HCT116 (cell line): Measurements from ENCODE around the gene TEAD1. TPM values are rescaled to one million over a fixed set of nuclear protein-coding genes. Genes with fewer than 3 reads are reported as not detected.

Experiments used
- ATAC-seq: fragments of 200-7000 bp; cut with Tn5 transposase; 2 replicates; pipeline ENCODE4 v1.9.1; 2020; ENCODE audit warnings: mild to moderate bottlenecking, moderate library complexity
- BruUV-seq: library from RNA; stranded (reverse); fragments of 400-500 nt; replicated peaks from 2 replicates; lab custom pipeline; 2021; lab: Mats Ljungman, UMichigan
- CTCF ChIA-PET: fragments of 300-600 bp; sonication (Branson Sonifier 250); formaldehyde crosslinking; loops from one replicate; lab custom pipeline; 2021; ENCODE audit warnings: antibody characterized with exemption; lab: Charles Lee
- POLR2A ChIA-PET: fragments of 300-600, 350-600 bp; sonication (Branson Sonifier 250); formaldehyde crosslinking; loops from one replicate; lab custom pipeline; 2021; ENCODE audit warnings: antibody characterized with exemption; lab: Charles Lee
- RAD21 ChIA-PET, 2 experiments: fragments of 300-600 bp; sonication (Branson Sonifier 250); formaldehyde crosslinking; loops; one replicate each; lab custom pipeline; 2023; ENCODE audit warnings: low total read pairs in 2 of 2; ENCODE audit not compliant: uncharacterized antibody in 2 of 2, unreplicated experiment in 2 of 2, low non-redundant PET in 1 of 2; lab: Charles Lee
- DNase-seq: peaks from one replicate; pipeline ENCODE4 v3.0.0-alpha.2; 2010; ENCODE audit warnings: low read depth, low spot score
- H2AFZ ChIP-seq: fragments of 200-600 bp; shearing (Covaris generic), sonication (generic); 2 replicates; pipeline ENCODE4 v1.6.1; 2017; ENCODE audit warnings: low read depth, mixed run types, mixed read lengths, antibody characterized with exemption, low read length; ENCODE audit not compliant: poor library complexity, severe bottlenecking
- H3K27ac ChIP-seq: 2 replicates; pipeline ENCODE4 v1.5.1; 2012; ENCODE audit warnings: low read depth, low read length
- H3K27me3 ChIP-seq: fragments of 200-600 bp; sonication (generic); 2 replicates; pipeline ENCODE4 v1.6.1; 2016; ENCODE audit warnings: mixed run types, low read length, mixed read lengths; ENCODE audit not compliant: insufficient read depth
- H3K36me3 ChIP-seq, 2 experiments: fragments of 200-500 bp in 1 of 2; fragments of 200-600 bp in 1 of 2; sonication (Bioruptor generic) in 1 of 2; sonication (generic) in 1 of 2; 2 replicates each; pipeline versions ENCODE4 v1.5.1 to v1.6.1; 2014 to 2016; ENCODE audit warnings: low read length in 2 of 2, inconsistent platforms in 1 of 2, mixed read lengths in 1 of 2, mixed run types in 1 of 2; ENCODE audit not compliant: insufficient read depth in 2 of 2, control insufficient read depth in 1 of 2
- H3K4me1 ChIP-seq, 2 experiments: fragments of 200-600 bp in 1 of 2; sonication (generic) in 1 of 2; 2 replicates each; pipeline versions ENCODE4 v1.5.1 to v1.6.1; 2012 to 2017; ENCODE audit warnings: low read length in 2 of 2, inconsistent platforms in 1 of 2, mild to moderate bottlenecking in 1 of 2, mixed read lengths in 1 of 2, mixed run types in 1 of 2, moderate library complexity in 1 of 2; ENCODE audit not compliant: insufficient read depth in 2 of 2, control insufficient read depth in 1 of 2
- H3K4me2 ChIP-seq: fragments of 200-600 bp; sonication (generic); 2 replicates; pipeline ENCODE4 v1.6.1; 2017; ENCODE audit warnings: mixed run types, low read length, mixed read lengths
- H3K4me3 ChIP-seq, 2 experiments: fragments of 200-600 bp in 1 of 2; sonication (generic) in 1 of 2; replicated peaks in 1 of 2; 2 replicates each; pipeline ENCODE4 v1.5.1; 2011 to 2016; ENCODE audit warnings: low read length in 2 of 2, control low read depth in 1 of 2, low read depth in 1 of 2, mild to moderate bottlenecking in 1 of 2, mixed read lengths in 1 of 2, mixed run types in 1 of 2
- H3K79me2 ChIP-seq: fragments of 200-600 bp; sonication (generic); 2 replicates; pipeline ENCODE4 v1.6.1; 2017; ENCODE audit warnings: mild to moderate bottlenecking, mixed run types, low read length, moderate library complexity, mixed read lengths; ENCODE audit not compliant: insufficient read depth
- H3K9ac ChIP-seq: fragments of 200-600 bp; sonication (generic); 2 replicates; pipeline ENCODE4 v1.6.1; 2016; ENCODE audit warnings: low read length, mixed read lengths
- H3K9me2 ChIP-seq: fragments of 200-600 bp; sonication (generic), shearing (Covaris generic); 2 replicates; pipeline ENCODE4 v1.6.1; 2017; ENCODE audit warnings: mixed run types, mild to moderate bottlenecking, moderate library complexity; ENCODE audit not compliant: insufficient read depth
- H3K9me3 ChIP-seq, 2 experiments: fragments of 200-500 bp in 1 of 2; fragments of 200-600 bp in 1 of 2; sonication (Bioruptor generic) in 1 of 2; sonication (generic) in 1 of 2; 2 replicates each; pipeline ENCODE4 v1.6.1; 2014 to 2017; ENCODE audit warnings: low read length in 2 of 2, mixed read lengths in 2 of 2, inconsistent platforms in 1 of 2, low read depth in 1 of 2, mild to moderate bottlenecking in 1 of 2, mixed run types in 1 of 2, moderate library complexity in 1 of 2; ENCODE audit not compliant: control insufficient read depth in 1 of 2, insufficient read depth in 1 of 2
- H4K20me1 ChIP-seq: fragments of 200-600 bp; sonication (generic), shearing (Covaris generic); 2 replicates; pipeline ENCODE4 v1.6.1; 2017; ENCODE audit warnings: mixed run types, mild to moderate bottlenecking, moderate library complexity; ENCODE audit not compliant: insufficient read depth
- CBX3 ChIP-seq: IDR thresholded peaks from 2 replicates; pipeline ENCODE4 v1.6.1; 2012; ENCODE audit warnings: low read depth
- POLR2A ChIP-seq: IDR thresholded peaks from 2 replicates; pipeline ENCODE4 v1.7.0; 2011; ENCODE audit warnings: borderline replicate concordance; ENCODE audit not compliant: insufficient read depth, insufficient read length; ENCODE audit errors: extremely low read depth
- intact Hi-C: fragments of 100-400 bp; cut with micrococcal nuclease; formaldehyde crosslinking; loops from 2 replicates; pipeline ENCODE4 v1.10.0; 2022
- total RNA-seq: library from RNA; stranded (reverse); gene quantifications from one replicate; pipeline ENCODE4 v1.2.1, GENCODE V29; 2021; ENCODE audit not compliant: unreplicated experiment
- TF ChIP-seq, protein P1 (sequence below): IDR thresholded peaks from 2 replicates; pipeline ENCODE4 v1.6.1; 2012

TEAD1 gene
- total RNA-seq, 1 experiment from 2014 or later, result 103 TPM

DNA sequence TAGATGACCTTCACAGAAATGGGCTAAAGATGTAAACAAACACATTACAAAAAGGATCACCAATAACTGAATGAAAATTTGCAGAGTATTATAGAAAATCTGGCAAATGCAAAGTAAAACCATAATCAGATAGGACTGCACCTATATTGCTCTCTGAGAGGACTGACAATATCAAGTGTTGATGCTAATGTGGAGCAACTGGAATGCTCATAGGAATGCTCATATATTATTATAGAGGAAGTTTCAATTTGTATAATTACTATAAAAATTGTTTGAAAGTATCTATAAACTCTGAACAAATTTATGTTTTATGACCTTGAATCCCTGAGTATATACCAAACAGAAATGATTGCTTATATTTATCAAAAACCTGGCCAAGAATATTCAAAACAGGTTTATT lies 18.4 kb upstream of the TEAD1 start:
- no TSS peak for BruUV-seq
- Histone ChIP-seq H3K4me1 (no peaks in the 10 kb centered on the region), H3K27me3 (no peaks in the 10 kb centered on the region), H3K27ac (no peak overlapping the region), H3K79me2 (no peaks in the 10 kb centered on the region), H3K9me2 (no peaks in the 10 kb centered on the region), H3K9me3 (peaks cover 0 to 9% of the 10 kb centered on the region in 2 experiments; a peak in 1 of 4 replicates), H3K9ac (no peak overlapping the region), H4K20me1 (no peaks in the 10 kb centered on the region), H3K4me2 (no peak overlapping the region), H3K36me3 (no peaks in the 10 kb centered on the region), H3K4me3 (no peak overlapping the region), H2AFZ (no peak overlapping the region)
- ChIA-PET CTCF (no interaction called here), RAD21 (no interaction called here), POLR2A (no interaction called here)
- TF ChIP-seq, protein P1, sequence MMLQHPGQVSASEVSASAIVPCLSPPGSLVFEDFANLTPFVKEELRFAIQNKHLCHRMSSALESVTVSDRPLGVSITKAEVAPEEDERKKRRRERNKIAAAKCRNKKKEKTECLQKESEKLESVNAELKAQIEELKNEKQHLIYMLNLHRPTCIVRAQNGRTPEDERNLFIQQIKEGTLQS, result no peak
- TF ChIP-seq CBX3, result peak; percentile 72; the same call in 1 of the 2 replicates
- intact Hi-C loops, result no loop called here
- DNase-seq (no peak), ATAC-seq (no peak)

DNA sequence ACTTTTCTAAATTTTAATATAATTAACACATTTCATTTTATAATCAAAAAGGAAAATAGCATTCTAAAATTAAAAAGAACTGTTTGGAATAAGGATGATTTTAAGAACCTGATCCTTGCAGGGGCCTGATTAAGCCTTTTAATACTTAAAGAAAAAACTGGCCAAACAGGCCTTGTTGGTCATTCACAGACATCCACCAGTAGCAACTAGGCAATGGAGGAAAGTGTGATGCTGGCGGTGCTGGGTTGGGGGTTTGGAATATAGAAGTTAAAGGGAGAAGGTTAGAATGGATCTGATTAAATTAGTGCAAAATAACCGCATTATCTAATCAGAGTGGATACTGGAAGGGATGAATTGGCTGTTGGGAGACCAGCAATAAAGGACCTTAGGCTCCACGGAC lies 16.9 kb upstream of the TEAD1 start:
- RAD21 ChIA-PET, result no interaction called here
- CTCF ChIA-PET, result no interaction called here
- POLR2A ChIA-PET, result no interaction called here

More for the DNA sequence above, 16.9 kb upstream of the TEAD1 start:
- no peak overlapping the region for H3K27ac ChIP-seq
- DNase-seq, result no peak
- H2AFZ ChIP-seq, result no peak overlapping the region
- H3K9me3 ChIP-seq, result peaks cover 0 to 9% of the 10 kb centered on the region in 2 experiments; a peak in 1 of 4 replicates
- no peaks in the 10 kb centered on the region for H3K9me2 ChIP-seq
- no peak overlapping the region for H3K9ac ChIP-seq
- no peaks in the 10 kb centered on the region for H3K4me1 ChIP-seq
- BruUV-seq, result no TSS peak
- no peak overlapping the region for H3K4me3 ChIP-seq
- no peak for ATAC-seq
- intact Hi-C loops, result no loop called here
- no peaks in the 10 kb centered on the region for H3K79me2 ChIP-seq
- no peaks in the 10 kb centered on the region for H4K20me1 ChIP-seq
- no peaks in the 10 kb centered on the region for H3K36me3 ChIP-seq
- H3K27me3 ChIP-seq, result no peaks in the 10 kb centered on the region
- no peak overlapping the region for H3K4me2 ChIP-seq
- no peak for TF ChIP-seq POLR2A
